Measurements from ENCODE around the gene SRGAP1. TPM values are rescaled to one million over a fixed set of nuclear protein-coding genes. Genes with fewer than 3 reads are reported as not detected.
A peak's percentile ranks its signal among the peaks of the same experiment; 100 is the strongest.

Gene SRGAP1
- total RNA-seq, 1 donor from 2014 or later, result 3.0 TPM

- no peak overlapping the region for H3K9ac ChIP-seq
- H3K4me3 ChIP-seq, result no peak overlapping the region
Measured at GRCh38 chr12:64178122-64178521, 333.6 kb downstream of the SRGAP1 start.

GRCh38 chr12:64180951-64181350, 336.5 kb downstream of the SRGAP1 start:
- TF ChIP-seq CTCF (IDR thresholded peaks at IDR 0.05) (no peak), EZH2 (IDR thresholded peaks at IDR 0.05) (no peak), EZH2phosphoT487 (IDR thresholded peaks at IDR 0.05) (no peak)
- Mint-ChIP-seq H3K27ac (no peak overlapping the region), H3K4me3 (no peak overlapping the region), H3K9me3 (no peaks in the 10 kb centered on the region), H3K27me3 (ENCODE audit: insufficient read depth, low read depth) (peaks cover 4% of the 10 kb centered on the region), H3K36me3 (no peaks in the 10 kb centered on the region), H3K4me1 (peaks cover 7% of the 10 kb centered on the region)
- H3K4me2 ChIP-seq, result no peak overlapping the region
- H3K27me3 ChIP-seq, result no peaks in the 10 kb centered on the region
- no peak overlapping the region for H2AFZ ChIP-seq (replicated peaks)
- no peak overlapping the region for H3K27ac ChIP-seq
- no peaks in the 10 kb centered on the region for H3K4me1 ChIP-seq
- no peak overlapping the region for H3K9ac ChIP-seq
- H4K20me1 ChIP-seq (ENCODE audit: low read depth), result no peaks in the 10 kb centered on the region
- no peaks in the 10 kb centered on the region for H3F3A ChIP-seq (ENCODE audit: low read depth)
- no peak for DNase-seq (ENCODE audit: low spot score)
- no peak overlapping the region for H3K4me3 ChIP-seq
- H3K79me2 ChIP-seq (ENCODE audit: low read depth), result no peaks in the 10 kb centered on the region
- no peaks in the 10 kb centered on the region for H3K9me3 ChIP-seq (ENCODE audit: low read depth)
- H3K36me3 ChIP-seq, result no peaks in the 10 kb centered on the region

More at GRCh38 chr12:64178122-64178521, 333.6 kb downstream of the SRGAP1 start:
- Histone ChIP-seq H3K4me2 (no peak overlapping the region), H3K79me2 (ENCODE audit: low read depth) (no peaks in the 10 kb centered on the region), H3K4me1 (no peaks in the 10 kb centered on the region), H3F3A (ENCODE audit: low read depth) (no peaks in the 10 kb centered on the region), H3K27me3 (no peaks in the 10 kb centered on the region), H3K9me3 (ENCODE audit: low read depth) (no peaks in the 10 kb centered on the region), H3K27ac (no peak overlapping the region), H4K20me1 (ENCODE audit: low read depth) (no peaks in the 10 kb centered on the region), H2AFZ (replicated peaks) (no peak overlapping the region), H3K36me3 (no peaks in the 10 kb centered on the region)
- Mint-ChIP-seq H3K4me3 (no peak overlapping the region), H3K36me3 (no peaks in the 10 kb centered on the region), H3K9me3 (no peaks in the 10 kb centered on the region), H3K27me3 (ENCODE audit: insufficient read depth, low read depth) (peaks cover 4% of the 10 kb centered on the region), H3K4me1 (peaks cover 17% of the 10 kb centered on the region), H3K27ac (no peak overlapping the region)
- DNase-seq (ENCODE audit: low spot score), result no peak
- TF ChIP-seq CTCF (IDR thresholded peaks at IDR 0.05) (no peak), EZH2 (IDR thresholded peaks at IDR 0.05) (no peak), EZH2phosphoT487 (IDR thresholded peaks at IDR 0.05) (no peak)

GRCh38 chr12:64181430-64182291, 337.2 kb downstream of the SRGAP1 start:
- no peaks in the 10 kb centered on the region for H4K20me1 ChIP-seq (ENCODE audit: low read depth)
- peak; percentile 49 for DNase-seq (ENCODE audit: low spot score)
- H3K4me3 ChIP-seq, result no peak overlapping the region
- Mint-ChIP-seq H3K4me3 (no peak overlapping the region), H3K36me3 (no peaks in the 10 kb centered on the region), H3K4me1 (peaks cover 7% of the 10 kb centered on the region), H3K9me3 (no peaks in the 10 kb centered on the region), H3K27ac (no peak overlapping the region), H3K27me3 (ENCODE audit: insufficient read depth, low read depth) (peaks cover 2% of the 10 kb centered on the region)
- no peaks in the 10 kb centered on the region for H3K4me1 ChIP-seq
- no peaks in the 10 kb centered on the region for H3K9me3 ChIP-seq (ENCODE audit: low read depth)
- H3K9ac ChIP-seq, result no peak overlapping the region
- no peak overlapping the region for H3K4me2 ChIP-seq
- no peaks in the 10 kb centered on the region for H3K79me2 ChIP-seq (ENCODE audit: low read depth)
- H2AFZ ChIP-seq (replicated peaks), result peak overlapping the region; percentile 5
- TF ChIP-seq EZH2 (IDR thresholded peaks at IDR 0.05) (no peak), EZH2phosphoT487 (IDR thresholded peaks at IDR 0.05) (no peak), CTCF (IDR thresholded peaks at IDR 0.05) (peak; percentile 63)
- H3K27me3 ChIP-seq, result no peaks in the 10 kb centered on the region
- no peak overlapping the region for H3K27ac ChIP-seq
- H3F3A ChIP-seq (ENCODE audit: low read depth), result no peaks in the 10 kb centered on the region
- no peaks in the 10 kb centered on the region for H3K36me3 ChIP-seq
